Colon (tissue), 2 donors: ENCODE measurements around the gene OTUD6A.
"Not testable (repeated sequence)": the region's sequence is repeated elsewhere in the genome, so short reads cannot be mapped to it uniquely, and the experiment has no call there.

Experiments
- FAIRE-seq: peaks from 2 replicates; lab custom pipeline; 2012; peaks lifted over from hg19 to GRCh38; lab: Jason Lieb, UNC
- donor health status: control.
- donor health status: control.

The OTUD6A gene

DNA sequence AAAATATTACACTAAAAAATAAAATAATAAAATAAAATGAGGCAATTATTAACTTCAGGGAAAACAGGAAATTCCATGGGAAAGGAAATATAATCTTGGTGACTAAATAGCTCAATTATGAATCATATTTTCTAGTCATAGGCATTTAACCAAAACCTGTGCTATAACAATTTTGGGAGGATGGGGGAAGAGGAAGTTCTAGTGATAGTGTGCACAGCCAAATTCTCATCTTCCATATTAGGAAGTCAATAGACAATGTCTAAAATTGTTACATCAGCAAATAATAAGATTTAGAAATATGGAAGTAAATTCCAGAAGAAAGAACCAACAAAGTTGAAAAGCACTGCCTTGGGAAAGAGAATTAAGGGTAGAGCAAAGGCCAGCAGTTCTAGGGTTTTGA lies 15.3 kb upstream of the OTUD6A start:
- peak; percentile 94 for FAIRE-seq

DNA sequence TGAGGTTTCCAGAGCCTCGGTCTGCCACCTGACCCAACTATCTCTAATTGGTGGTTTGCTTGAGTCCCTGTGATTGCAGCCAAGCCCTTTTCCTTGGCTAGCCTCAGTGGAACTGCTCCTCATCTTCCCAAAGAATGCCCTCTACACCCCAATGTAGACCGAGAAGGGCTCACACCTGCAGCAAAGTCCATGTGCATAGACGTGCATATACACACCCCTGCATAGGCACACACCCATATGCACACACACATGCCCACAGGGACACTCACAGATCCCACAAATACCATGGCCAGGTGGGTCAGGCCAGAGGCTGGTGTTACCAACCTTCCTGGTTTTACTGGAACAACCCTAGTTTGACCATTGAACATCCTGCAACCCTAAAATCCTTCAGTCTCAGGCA lies 12.9 kb upstream of the OTUD6A start:
- FAIRE-seq: no peak

DNA sequence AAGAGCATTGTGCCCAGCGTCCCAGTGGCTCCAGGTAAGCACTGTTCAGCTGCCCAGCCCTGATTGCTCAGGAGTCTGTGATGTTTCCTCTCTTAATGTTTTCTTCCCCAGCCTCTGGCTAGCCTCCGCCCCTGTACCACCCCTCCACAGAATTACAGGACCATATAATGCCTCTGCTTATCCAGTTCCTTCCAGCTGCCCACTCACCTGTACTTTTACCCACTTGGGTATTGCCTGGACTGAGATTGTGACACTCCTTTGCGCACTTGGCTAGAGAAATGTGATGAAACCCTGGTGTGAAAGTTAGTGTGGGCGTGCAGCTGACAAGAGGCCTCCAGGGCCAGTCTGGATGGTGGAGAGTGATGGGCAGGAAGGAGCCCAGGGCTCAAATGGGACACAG lies 12.3 kb upstream of the OTUD6A start, which contains the start of gene AWAT2:
Gene AWAT2 (minus strand): TSS at position 14 of the 400 bp plus-strand sequence. CDS start 6 bp downstream, at position 8.
- FAIRE-seq: no peak

DNA sequence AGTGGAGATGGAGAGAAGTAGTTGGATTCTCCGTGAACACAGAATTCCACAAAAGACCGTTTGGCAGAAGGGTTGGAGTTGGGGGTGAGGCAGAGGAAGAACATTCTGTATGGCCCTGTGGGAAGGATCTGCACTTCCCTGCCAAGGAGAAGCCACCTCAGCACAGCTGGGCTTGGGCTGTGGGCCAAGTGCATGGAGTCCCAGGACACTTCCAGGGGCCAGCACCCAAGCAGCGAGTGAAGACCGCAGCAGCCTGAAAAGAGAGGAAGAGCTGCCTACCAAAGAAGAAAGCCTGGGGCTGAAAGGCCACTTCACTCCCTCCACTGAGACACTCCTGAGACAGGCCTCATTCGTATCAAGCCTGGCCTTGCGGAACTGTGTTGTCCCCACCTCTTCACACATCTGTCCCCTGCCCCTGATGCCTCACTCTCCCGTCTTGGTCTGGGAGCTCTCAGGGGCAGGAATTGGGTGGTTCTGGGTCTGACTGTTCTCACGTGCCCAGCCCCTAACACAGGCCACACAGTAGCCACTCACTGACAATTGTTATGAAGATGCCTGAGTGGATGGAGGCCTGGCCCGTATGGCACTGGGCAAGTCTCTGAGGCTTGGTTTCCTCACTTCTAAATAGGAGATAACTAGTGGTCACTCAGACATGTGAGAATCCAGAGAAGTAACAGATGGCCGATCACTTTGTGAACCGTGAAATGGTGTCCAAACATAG lies 9.2 kb upstream of the OTUD6A start:
- FAIRE-seq: no peak

DNA sequence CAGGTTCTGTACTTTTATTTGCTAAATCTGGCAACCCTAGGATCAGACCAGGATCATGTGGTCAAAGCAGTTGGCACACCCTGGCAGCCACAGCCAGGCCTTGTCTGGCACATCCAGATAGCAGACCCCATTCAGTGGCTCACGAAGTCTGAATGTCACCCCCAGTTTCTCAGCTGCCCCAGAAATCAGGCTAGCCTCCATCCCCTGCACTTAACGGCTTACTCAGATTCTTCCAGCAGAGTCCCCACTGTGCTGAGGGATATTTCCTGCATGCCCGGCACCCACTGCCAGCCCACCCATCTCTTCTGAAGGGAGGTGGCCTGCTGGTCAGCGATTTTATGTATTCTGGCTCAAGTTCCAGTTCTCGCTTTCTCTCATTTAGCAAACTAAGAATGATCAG lies 7.9 kb upstream of the OTUD6A start:
- FAIRE-seq: no peak

DNA sequence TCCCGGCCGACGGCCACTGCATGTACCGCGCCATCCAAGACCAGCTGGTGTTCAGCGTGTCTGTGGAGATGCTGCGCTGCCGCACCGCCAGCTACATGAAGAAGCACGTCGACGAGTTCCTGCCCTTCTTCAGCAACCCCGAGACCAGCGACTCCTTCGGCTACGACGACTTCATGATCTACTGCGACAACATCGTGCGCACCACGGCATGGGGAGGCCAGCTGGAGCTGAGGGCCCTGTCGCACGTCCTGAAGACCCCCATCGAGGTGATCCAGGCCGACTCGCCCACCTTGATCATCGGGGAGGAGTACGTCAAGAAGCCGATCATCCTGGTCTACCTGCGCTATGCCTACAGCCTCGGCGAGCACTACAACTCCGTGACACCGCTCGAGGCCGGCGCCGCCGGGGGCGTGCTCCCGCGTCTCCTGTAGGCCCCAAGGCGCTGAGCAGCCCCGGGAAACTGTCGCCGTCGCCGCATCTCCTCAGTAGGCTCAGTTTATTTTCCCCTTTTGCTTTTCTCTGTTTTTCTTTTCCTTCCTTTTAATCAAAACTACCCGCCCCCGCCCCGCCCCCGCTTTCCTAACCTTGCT lies 799 bp downstream of the OTUD6A start:
- FAIRE-seq: no peak

DNA sequence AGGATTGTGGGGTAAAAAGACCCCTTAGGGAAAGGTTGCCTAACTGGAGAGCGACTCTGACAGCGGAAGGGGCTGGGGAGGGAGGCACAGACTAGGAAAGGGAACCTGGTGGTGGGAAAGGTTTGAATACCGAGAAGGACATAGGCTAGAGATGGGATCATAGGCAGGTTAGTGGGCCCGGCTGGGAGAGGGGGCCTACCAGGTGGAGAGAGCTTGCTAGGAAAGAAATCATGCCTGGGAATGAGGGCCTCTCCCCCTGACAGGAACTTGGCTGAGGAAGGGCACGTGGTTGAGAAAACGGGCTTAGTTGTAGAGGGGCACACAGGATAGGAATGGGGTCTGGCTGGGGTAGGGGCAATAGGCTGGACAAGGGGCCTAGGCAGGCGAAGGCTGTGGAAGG lies 4.4 kb downstream of the OTUD6A start:
- FAIRE-seq: no peak

DNA sequence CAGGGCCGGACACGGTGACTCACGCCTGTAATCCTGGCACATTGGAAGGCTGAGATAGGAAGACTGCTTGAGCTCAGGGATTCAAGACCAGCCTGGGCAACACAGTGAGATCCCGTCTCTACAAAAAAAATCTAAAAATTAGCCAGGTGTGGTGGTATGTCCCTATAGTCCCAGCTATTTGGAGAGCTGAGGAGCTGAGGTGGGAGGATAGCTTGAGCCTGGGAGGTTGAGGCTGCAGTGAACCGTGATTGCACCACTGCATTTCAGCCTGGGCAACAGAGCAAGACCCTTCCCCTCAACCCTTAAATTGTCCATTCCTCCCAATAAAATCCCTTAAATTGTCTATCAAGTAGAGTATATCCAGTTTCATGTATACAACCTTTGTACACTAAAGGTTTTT lies 17.0 kb downstream of the OTUD6A start:
- FAIRE-seq: no peak

DNA sequence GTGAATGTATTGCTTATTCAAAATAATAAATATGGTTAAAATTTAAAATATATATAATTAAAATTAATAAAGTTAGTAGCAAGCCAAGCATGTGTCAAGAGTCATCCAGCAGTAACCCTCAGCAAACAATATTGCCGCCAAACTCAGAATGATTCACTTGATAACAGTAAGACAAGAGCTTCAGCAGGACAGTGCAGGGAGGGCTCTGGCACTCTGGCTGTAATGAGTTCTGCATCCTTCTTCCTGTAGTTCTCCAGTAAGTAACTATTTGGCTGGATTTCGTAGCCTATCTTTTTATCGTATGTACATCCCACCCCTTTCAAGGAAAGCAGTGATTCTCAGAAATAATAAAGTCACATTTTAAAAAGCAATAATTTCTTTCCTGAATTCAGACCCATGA lies 17.6 kb downstream of the OTUD6A start:
- FAIRE-seq: no peak

DNA sequence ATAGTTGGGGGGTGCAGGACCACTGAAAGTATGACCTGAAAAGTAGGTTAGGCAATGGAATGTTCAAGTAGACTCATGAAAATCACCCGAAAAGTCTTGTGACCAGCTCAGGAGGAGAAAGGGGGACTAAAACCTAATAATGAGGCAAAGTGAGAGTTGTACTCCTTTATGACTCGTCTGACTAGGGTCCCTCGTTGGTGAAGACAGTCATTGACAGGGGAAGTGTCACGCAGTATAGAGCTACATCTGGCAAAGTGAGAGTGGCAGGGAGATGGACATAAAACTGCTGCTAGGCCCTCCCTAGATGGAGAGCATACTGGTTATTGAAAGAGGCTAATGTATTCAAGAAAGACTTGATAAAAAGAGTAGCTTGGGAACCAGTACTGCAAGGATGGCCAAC lies 20.5 kb downstream of the OTUD6A start:
- FAIRE-seq: no peak

DNA sequence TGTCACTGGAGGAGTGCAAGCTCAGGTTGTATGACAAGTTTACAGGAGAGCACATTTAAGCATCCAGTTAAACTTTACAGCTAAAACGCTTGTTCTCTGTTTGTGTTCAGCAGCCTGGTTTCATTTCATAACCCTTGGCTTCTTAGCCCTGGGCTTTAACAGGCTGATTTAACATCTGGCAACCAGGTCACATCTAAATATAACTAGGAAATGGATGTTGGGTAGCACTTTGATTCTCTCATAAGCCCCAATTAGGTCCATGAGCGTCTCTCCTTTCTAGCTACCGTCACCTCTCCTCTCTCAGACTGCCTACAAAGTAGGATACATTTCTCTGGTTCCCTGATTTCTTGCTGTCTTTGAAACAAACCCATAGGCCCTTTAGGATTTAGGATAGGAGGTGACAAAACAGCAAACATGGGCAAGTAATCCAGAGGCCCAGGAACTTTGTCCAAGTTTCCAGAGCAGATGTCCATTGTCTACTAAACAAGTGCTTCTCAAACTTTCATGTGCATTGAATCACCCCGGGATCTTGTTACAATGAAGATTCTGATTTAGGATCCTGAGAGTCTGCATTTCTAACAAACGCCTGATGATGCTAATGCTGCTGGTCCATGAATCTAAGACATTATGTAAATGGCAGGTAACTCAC lies 22.5 kb downstream of the OTUD6A start:
- FAIRE-seq: no peak

DNA sequence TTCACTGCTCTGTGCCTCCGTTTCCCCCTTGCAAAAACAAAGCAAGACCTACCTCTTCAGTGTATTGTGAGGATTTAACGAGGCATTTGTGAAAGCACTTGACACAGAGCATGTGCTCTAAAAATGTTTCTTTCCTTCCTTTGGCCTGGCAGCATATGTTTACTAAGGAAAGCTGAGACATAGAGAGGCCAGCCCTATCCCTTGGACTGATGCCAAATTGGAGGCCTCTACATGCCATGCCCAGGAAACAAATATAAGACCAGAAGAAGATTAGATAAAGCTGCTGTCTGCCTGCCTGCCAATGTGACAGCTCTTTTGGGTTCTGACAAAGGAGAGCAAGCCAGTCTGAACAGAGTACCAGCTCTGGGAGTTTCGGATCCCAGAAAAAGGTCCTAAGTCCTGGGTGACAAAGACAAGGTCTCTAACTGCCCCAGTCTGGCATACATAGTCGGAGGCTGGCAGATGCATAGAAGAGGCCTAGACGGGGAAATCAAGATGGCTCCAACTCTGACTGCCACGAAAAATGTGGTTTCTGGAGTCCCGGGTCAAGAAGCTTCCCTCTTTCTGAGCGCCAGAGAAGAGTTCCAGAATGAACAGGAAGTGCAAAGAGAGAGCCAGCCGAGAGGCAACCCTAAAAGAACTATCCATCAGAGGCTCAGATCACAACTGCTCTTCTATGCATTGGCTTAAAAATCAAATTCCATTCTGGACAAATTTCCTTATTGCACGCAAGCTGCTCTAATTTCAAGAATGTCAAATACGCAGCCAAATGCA lies 25.8 kb downstream of the OTUD6A start:
- no peak for FAIRE-seq

DNA sequence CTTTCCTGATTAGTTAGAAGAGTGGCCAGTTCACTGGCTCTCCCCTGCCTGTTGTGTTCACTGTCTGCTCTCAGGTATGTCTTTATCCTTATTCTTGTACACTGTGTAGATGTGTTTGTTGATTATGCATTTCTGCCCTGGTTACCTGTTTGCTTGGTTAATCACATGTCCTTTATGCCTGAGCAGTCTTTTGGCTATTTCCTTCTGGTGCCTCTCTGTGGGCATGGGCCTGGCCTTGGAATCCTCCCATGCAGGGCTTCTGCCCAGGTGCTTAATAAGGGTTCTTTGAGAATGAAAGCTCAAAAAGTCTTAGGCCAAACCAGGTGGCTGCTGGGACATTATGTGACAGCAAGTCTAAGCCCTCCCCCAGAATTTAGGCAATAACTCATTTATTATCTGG lies 26.5 kb downstream of the OTUD6A start:
- no peak for FAIRE-seq

DNA sequence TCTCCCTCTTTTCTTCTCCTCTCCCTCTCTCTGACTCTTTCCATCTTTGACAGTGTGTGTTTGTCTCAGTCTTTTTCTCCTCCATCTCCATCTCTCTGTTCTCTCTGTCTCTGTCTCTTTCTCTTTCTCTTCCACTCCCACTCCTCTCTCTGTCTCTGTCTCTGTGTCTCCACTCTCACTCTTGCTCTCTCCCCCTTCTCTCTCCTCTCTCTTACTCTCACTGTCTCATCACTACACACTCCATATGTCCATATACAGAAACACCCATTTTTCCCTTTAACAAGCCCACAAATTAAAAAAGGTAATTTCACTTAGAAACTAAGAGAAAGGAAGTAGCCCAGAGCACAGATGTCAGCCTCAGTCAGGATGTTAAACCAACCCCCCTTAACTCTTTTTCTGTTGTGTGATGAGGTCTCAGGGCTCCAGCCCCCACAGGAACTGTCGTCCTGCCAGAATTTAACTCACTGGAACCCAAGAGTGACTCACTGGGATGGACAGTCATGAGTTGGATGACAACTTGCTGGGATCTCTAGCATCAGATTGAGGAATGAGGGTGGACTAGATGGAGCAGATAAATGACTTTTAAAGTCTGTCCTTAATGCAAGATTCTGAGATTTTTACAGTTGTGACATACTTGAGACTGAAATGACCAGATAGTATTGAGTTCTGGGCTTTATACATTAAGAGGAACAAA lies 27.5 kb downstream of the OTUD6A start:
- FAIRE-seq: no peak

DNA sequence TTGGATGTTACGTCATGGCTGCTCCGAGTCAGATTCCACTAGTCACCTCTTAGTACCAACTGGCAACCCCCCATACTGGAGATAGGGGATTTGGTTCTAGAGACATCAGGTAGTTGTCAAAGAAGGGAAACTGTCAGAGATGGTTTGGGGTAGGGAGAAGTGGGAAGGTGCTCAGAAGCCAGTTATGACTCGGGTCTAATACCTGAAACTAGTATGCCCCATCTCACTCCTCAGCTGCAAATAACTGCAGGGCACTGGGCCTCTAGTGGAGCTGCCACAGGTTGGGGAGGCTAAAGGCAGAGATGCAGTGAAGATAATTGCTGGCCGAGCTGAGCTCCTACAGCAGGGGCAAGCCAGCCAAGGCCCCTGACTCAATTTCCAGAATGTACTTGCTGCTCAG lies 30.0 kb downstream of the OTUD6A start:
- no peak for FAIRE-seq

DNA sequence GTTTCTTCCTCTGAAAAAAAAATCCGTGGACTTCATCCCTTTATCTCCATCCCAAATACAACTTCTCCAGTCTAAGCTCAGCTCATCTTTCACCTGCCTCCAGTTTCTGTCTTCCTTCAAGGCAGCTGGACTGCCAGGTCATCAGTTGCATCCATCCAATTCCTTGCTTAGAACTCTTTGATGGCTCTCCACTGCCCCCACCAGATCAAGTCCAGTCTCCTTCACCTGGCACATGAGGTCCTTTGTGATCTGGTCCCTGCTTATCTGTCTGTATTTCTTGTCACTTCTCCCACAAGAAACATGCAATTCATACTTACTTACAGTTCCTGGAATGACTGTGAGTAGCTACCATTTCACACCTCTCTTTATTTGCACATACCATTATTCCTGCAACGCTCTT lies 33.8 kb downstream of the OTUD6A start:
- no peak for FAIRE-seq

DNA sequence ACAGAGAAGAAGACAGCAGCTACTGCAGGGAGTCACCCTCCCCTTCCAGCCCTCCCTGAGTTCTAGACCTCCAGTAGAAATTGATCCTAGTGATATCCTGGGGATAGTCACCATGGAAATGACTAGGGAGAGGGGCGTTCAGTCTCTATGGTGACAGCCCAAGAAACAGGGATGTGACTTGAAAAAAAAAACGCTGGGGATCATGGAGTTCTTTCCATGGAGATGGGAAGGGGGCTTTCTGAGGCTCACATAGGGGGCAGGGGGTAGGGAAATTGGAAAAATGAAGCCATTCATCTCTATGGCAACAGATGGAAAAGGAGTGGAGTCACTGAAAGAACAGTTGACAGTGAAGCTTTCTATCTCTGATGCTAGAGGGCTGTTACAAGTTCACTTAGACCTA lies 43.0 kb downstream of the OTUD6A start:
- no peak for FAIRE-seq

DNA sequence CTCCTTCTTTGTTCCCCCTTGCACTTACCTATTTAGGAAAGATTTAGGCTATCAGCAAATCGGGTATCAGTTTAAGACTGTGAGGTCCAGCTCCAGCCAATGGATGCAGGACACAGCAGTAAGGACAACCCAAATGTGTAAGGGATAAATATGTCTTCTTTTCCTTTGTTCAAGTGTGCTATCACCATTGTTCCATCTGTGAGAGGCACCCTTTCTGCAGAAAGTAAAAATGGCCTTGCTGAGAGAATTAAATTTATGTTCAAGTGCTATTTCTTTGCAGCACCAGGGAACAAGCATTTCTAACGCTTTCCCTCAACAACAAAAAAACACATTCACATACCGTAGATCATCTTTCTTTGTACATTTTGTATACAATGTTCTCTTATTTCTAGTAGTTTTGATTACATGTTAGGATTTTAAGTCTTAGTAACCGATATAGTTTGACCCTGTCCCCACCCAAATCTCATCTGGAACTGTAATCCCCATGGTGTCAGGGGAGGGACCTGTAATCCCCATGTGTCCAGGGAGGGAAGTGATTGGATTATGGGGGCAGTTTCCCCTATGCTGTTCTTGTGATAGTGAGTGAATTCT lies 49.3 kb downstream of the OTUD6A start:
- FAIRE-seq: not testable (repeated sequence)
